Stimulated activated CD4-positive, alpha-beta T cell treated with anti-CD3 and anti-CD28 coated beads, Interleukin-12 subunit alpha, Interleukin-12 subunit beta, amount 100 ng/mL, for 4 hours (primary cell): Measurements from ENCODE around the gene ADGRA3.
A peak's percentile ranks its signal among the peaks of the same experiment; 100 is the strongest.
"Not testable (repeated sequence)": the region's sequence is repeated elsewhere in the genome, so short reads cannot be mapped to it uniquely, and the experiment has no call there.

Experiments
- DNase-seq: peaks from one replicate; pipeline ENCODE4 v3.0.0-alpha.2; 2020

ADGRA3 gene

DNA sequence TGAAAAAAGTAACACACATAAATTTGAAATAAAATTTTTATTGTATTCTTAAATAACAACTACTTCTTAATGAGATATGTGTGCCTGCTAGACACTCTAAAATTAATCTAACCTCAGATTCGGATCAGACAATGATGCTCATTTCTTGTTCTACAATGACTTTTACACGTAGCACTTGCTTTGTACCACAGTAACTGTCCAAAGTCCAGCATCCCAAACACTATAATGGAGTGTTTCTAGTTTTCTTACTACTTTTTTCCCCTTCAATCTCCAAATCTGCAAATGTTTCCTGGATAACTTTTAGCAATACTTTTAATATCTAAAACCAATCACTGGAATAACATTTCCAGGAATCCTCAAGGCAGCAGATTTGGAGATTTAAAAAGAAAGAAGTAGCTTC, 75.9 kb downstream of the ADGRA3 start:
- no peak for DNase-seq

DNA sequence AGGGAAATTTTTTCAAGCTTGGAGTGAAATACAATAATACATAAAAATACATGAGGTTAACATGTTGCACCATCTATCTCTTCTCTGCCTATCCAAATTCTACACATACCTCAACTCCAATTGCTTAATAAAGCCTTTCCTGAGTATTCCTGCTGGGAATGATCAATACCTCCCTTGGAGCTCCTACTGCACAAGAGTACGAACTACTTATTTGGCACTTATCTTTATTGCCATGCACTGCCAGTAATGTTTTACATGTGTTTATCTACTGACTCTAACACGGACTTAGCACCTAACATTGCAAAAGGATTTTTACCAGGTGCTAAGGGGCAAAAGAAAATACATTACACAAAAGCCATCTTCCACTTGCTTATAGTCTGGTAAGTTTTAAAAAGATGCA, 80.2 kb downstream of the ADGRA3 start:
- no peak for DNase-seq

DNA sequence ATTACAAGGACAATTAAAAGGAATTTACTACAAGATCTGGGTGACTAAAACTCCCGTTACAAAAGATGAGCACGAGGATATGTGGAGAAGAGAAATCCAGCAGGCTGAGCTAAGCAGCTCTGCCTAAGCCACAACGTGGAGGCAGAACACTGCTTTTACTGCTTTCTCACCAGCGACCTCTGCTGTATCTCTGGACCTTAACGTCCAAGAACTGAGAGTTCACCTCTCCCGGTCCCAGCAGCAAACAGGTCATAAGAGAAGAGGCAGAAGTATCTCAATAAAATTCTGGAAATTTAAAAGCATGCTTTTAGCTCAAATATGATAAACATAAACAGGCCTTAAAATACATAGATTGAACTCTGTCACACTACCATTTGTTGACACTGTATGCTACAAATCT, 81.0 kb downstream of the ADGRA3 start:
- no peak for DNase-seq

DNA sequence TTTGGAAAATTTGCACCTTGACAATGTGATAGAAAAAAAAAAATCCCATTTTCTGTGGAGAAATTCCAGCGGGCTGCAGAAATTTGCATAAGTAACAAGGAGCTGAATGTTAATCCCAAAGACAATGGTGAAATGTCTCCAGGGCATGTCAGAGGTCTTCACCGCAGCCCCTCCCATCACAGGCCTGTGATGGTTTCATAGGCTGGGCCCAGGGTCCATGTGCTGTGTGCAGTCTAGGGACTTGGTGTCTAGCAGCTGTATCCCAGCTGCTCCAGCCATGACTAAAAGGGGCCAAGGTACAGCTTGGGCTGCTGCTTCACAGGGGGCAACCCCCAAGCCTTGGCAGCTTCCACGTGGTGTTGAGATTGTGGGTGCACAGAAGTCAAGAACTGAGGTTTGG, 85.2 kb downstream of the ADGRA3 start:
- no peak for DNase-seq

DNA sequence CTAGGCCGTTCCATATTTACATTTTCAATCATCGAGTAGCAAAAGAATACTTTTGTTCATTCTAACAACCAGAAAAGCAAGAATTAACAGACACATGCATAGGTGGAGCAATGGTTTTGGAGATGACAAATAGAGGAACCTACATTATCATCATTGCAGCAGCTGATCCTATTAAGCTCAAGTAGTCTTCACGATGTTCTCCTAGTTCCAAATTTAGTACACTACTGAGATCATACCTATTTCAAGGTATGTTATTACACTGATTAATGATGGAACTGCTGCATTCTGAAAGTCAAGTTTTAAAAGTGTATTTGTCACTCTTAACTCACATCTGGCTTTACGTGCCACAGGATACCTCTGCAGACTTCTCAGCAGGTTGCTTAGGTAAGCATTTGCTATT, 87.4 kb downstream of the ADGRA3 start:
- no peak for DNase-seq

DNA sequence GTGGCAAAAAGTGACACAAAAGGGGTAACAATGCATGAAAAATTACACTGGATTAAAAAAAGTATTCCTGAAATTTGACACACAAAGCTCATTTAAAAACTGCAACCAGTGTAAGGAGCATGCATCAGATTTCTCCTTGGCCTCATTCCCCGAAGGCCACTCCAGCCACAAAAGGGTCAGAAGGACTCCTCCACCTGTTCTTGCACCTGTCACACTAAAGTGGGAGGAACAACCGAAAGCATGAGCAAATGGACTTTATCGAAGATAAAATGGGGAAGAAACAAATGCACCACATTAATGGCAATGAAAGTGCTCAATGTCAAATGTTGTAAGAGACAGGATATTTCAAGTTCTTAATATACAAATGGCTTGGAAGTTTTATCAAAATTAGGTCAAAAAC, 88.2 kb downstream of the ADGRA3 start:
- DNase-seq: no peak

DNA sequence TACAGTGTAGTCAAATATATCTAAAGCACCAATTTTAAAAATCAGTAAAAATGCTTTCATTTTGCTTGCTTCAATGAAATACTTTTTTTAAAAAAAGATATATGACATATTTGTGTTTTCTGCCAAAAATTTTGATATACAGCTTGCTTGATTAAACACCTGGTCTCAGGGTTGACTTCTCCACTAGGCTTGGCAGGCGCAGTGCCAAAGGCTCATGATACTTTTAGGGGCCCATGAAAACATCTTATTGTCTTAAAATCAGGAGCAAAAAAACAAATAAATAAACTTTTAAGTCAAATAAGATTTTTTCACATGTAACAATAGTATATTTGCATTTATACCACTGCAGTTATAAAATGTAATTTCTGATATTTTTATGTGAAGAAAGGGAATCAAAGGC, 95.6 kb downstream of the ADGRA3 start:
- no peak for DNase-seq

DNA sequence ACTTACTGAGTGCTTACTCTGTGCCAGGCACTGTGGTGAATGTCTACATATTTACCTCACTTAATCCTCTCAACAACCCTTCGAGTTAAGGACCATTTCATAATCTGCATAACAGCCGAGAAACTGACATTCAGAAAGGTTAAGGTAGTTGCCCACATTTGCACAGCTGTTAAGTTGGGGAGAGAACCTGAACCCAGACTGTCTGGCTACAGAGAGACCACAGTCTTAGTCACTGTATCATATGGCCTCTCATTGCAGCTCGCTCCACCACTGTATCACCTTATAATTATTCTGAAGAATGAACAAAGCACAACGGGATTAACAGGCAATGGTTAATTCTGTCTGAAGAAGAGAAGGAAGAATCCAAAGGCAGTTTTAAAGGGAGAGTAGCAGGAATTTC, 98.5 kb downstream of the ADGRA3 start:
- no peak for DNase-seq

DNA sequence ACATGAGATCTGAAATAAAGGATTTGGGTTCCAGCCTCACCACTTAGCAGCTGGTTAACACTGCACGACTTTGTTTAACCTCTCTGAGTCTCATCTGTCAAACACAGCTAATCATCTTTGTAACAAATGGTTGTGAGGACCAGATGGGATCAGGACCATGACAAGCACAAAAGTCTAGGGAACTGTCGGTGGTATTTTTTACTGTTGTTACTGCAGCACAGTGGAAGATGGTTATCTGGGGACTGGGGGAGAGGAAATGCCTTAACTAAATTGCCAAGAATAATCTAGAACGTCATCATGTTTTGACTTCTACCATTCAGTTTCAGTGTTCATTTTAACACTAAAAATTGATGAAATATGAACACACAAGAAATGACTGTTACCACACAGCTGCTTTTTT, 99.5 kb downstream of the ADGRA3 start:
- no peak for DNase-seq

DNA sequence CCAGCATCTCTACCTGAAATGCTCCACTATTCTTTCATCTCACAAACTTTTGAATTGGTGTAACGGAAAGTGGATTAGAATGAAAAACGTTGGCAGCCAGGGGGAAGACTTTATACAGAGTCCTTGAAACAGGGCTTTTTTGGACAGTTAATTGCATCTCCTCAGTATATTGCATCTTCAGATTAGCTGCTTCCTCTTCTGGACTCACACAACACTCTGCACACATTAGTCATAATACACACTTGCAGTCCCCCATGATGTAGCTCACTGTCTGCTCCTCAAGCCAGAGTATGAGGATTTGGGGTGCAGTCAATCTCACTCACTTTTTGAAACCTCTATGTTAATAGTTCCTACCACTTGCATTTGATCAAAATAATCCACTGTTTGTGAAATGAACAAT, 101.0 kb downstream of the ADGRA3 start:
- no peak for DNase-seq

DNA sequence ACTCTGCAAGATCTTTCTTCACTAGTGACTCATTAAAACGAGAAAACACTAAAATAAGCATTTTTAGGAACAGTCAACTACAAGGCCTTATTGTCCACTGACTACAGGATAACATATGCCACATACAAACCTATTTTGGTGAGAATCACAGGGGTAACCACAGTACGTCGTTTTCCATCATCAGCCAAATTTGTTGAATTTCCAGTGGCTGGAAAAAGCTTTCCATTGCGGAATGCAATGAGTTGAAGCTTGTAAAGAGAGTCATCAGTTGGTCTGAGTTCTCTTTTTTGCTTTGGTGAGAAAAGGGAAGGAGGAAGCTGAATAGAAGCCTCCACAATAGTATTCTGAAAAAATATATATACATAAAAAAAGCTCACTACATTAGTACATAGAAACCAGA, 102.4 kb downstream of the ADGRA3 start:
- DNase-seq: no peak

DNA sequence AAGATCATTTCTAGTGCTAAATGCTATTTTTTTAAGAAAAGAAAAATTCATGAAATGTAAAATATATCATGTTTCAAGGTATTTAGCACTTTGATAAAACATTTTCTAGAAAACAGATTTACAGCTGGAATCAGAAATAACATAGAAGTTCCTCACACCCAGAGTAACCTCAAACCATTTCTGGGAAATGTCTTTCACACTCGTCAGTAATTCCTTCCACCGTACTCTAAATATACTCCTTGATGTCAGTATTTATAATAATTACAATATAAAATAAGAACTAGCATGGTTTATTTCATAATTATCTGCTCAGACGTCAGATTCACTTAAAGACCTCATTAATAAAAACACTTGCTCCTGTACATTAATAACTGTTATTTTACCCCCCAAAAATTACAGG, 103.9 kb downstream of the ADGRA3 start:
- no peak for DNase-seq

DNA sequence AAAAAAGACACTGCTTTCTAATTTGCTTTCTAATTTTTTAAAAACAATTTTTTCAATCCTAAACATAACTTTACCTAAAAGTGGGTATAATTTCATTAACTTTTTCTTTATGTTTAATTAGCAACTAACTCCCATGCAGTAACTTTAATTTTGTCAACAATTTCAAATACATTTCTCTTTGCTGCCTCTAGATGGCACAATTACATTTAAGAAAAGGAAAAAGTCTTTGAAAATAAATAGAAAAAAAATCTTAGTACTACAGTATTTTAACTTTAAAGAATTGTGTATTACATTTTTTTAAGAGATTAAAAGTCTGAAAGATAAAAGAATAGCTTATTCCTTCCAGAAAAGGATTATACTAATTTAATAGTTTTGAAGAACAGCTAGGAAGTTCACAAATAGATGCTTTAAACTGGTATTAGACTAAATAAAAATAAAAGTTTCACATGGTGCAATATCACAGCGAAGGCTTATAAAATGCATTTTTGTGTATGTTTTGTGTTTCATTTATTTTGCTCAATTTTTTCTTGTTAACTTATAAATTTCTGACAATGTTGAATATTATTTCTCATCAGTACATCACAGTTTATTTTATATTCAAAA, 105.1 kb downstream of the ADGRA3 start:
- no peak for DNase-seq

DNA sequence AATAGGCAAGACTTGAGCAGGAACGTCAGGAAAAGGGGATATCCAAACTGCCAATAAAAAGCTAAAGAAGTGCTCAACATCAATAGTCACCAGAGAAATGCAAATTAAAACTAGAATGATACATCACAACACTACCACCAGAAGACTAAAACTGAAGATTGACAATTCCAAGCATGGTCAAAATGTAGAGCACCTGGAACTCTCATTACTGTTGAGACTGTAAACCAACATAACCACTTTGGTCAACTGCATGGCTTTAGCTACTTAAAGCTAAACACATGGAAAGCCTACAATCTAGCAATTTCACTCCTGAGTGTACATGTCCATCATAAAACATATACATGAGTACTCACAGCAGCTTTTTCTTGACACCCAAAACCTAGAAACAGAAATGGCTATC, 107.4 kb downstream of the ADGRA3 start:
- no peak for DNase-seq

DNA sequence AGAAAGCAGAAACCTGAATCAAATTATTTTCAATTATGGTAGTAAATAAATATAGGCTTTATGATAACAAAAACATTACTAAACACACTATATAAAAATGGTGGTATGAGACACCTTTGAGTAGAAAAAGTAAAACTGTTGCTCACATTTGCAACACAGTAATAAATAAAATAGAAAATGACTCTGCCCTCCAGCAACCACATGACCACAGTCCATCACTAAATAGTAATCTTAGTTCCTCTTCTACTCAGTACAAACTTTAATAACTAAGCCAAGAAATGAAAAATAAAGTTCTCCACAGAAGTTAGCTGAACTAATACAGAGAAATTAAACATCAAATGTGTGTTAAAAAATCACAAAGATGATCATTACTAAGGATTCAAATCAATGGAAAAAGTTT, 108.5 kb downstream of the ADGRA3 start:
- no peak for DNase-seq

DNA sequence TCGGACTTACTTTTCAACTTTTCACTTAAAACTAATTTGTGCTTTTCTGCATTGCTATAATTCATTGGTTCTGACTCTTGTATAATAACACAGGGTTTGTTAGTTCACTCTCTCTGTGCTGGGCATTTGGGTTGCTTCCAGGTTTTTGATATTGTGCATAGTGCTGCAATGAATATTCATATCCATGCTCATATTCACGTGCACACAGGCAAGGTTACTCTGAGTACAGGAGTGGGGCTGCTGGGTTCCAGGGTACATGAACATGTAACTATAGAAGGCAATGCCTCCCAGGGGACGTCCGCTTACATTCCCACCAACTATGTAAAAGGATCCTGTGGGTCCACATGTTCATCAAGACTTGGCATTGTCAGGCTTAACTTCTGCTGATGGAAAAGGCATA, 117.2 kb downstream of the ADGRA3 start:
- no peak for DNase-seq

DNA sequence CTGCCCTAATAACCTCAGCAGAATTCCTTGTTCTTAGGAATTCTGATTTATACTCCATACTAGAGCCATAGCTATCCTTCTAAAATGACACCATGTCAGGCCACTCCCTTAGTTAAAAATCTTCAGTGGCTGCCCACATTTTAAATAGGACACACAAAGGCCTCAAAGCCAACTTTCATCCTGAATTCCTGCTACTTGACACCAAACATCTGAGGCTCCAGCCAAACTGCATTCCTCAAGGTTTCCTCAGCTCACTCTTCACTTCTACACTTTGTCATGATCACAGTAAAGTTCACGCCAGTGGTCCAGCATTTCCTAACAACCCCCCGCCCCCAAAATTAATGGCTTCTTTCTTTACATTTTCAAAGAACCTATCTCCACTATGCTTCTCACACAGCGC, 124.3 kb downstream of the ADGRA3 start:
- no peak for DNase-seq

DNA sequence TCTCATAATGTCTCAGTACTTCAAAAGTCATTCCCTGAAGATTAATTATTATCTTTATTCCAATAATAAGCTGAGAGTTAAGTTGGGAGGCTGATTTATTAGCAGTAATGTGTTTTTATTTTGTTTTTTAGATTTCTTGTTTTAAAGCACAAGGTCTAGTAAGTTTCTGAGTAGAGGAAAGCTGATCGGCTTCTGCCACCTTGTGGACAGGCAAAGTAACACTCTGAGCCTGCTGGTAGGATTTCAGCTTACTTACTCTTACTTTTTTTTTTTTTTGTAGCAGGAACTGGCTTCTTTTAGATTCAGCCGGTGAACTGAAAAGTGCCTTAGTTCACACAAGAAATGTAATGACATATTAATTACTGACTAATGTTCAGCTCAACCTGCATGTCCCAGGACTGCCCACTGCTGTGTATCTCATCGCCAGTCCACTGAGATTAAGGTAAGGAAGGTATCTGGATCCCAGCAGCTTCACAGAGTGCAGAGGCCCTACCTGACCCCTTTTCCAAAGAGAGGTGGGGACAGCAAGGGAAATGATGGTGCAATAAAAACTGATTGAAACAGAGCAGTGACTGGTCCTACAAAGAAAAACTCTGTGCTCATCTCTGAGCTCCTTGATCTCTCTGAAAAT, 126.5 kb downstream of the ADGRA3 start:
- DNase-seq: peak; percentile 23

DNA sequence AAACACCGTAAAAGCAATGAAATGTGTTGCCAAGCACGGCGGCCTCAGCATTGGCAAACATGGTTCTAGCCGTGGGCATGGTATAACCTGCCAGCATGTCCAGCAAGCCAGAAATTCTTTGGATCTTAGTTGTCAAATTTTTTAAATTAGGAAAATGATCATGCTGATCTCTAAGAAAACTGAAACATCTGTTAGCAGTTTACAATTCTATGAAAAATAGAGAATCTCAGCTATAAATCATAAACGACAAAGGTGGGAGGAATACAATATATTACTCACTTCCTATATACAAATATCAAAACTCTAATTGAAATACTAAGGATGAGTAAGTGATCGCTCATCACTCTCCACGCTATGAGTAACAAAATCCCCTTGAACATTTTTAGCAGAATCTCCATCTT, 130.3 kb downstream of the ADGRA3 start:
- DNase-seq: no peak

DNA sequence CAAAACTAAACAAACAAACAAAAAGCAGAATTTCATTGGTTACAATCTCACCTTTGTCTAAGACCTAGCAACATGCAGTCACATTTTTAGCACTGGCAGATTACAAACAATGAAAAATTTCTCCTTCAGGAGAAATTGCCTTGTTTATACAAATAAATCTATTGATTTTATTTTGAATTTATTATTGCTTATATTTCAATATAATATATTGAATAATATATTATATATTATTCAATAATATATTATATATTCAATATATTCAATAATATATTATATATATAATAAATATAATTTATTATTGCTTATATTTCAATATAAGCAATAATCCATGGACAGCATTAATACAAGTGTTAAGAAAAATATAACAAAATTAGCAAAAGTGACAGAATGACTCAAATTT, 131.7 kb downstream of the ADGRA3 start:
- DNase-seq: no peak

DNA sequence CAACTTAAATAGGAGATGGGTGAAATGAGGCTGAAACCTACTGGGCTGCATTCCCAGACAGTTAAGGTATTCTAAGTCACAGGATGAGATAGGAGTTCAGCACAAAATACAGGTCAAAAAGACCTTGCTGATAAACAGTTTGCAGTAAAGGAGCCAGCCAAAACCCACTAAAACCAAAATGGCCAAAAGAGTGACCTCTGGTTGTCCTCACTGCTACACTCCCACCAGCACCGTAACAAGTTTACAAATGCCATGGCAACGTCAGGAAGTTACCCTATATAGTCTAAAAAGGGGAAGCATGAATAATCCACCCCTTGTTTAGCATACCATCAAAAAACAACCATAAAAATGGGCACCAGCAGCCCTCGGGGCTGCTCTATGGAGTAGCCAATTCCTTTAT, 133.7 kb downstream of the ADGRA3 start:
- DNase-seq: not testable (repeated sequence)

DNA sequence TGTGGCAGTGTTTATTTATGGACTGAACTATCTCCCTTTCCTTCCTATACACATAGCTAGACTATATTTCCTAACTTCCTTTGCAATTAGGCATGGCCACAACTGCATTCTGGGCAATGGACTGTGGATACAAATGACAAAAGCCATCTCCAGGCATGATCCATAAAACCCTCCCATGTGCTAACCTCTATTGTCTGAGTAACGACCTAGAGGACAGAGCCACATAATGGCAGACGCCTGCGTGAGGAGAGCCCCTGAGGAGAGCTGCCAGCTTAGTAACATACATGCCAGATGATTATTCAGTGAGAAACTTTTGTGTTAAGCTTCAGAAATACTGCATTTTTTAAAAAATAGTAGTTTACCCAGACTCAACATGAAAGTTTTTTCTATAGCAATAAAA, 142.9 kb downstream of the ADGRA3 start:
- no peak for DNase-seq

DNA sequence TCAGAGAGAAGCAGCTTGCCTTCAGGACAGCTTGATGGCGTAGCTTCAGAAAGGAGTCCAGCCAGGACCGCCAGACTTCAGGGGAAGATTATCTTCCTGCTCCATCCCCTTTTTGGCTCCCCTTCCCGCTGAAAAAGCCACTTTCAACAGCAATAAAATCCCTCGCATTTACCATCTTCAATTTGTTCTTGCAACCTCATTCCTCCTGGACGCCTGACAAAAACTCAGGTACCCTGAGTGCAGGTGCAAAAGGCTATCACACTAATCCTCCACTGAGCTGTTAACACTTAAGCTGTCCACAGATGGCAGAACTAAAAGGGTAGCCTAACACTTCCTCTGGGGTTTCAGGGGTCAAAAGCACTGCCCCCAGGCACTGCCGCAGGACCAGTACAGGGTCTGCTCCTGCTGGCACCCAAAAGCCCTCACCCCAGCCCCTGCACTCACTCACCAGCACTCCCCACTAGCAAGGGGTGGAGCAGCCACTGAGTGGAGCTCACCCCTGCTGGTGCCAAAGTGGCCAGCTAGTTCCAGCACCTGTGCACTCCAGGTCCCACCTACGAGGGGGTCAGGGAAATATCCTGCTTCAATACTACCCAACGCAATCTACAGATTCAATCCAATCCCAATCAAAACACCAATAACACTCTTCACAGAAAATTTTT, 145.8 kb downstream of the ADGRA3 start:
- no peak for DNase-seq

DNA sequence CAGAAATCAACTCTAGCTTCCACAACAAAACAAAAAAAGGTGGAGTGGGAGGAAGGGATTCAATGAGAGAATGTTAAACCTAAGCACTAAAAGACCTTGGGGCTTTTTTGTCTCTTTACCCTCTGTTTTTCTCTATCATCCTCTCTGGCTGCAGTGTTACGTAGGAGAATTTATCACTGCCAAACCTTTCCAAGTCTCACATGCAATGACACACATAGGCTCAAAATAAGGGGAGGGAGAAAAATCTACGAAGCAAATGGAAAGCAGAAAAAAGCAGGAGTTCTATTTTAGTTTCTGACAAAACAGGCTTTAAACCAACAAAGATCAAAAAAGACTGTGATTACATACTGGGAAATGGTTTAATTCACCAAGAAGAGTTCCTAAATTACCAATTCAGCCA, 152.1 kb downstream of the ADGRA3 start:
- DNase-seq: no peak

DNA sequence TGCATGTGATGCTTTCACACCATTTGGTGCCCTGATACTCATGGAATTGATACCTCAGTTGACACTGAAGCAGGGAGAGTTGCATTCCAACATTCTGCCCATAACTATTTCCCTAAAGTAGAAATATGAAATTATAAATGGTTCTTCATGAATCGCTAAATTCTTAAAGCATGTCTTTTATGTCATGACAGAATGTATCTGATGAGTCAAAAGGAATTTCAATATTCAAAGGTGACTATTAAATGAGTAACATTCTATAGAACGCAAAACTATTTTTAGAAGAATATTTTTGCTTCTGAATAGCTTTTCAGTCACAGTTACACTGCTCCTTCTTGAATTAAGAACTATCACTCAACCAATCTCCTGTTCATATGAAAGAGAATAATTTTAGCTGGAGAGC, 152.8 kb downstream of the ADGRA3 start:
- no peak for DNase-seq
